ENCODE data around the gene SMOC2.
"Not testable (repeated sequence)": the region's sequence is repeated elsewhere in the genome, so short reads cannot be mapped to it uniquely, and the experiment has no call there.

DNA sequence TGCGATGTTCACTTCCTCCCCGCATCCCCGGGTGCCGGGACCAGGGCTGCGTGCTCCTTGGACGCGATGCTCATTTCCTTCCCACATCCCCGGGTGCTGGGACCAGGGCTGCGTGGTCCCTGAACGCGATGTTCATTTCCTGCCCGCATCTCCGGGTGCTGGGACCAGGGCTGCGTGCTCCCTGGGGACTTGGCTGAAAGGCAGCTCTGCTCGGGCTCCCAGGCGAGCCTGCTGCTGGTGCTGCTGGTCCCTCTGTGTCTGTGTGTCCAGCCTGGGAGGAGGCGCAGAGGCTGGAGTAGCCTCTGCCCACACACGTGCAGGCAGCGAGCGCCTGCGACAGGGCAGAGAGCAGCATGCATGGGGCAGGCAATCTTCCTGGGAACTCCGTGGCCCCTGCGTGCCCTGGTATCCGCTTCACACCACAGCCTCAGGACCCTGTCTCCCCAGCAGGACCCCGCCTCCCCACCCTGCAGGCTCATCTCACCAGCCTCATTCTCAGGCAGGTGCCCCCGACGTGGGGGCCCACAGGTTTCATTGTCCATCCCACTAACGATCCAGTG, 132.4 kb downstream of the SMOC2 start:
- TF ChIP-seq, protein P1, sequence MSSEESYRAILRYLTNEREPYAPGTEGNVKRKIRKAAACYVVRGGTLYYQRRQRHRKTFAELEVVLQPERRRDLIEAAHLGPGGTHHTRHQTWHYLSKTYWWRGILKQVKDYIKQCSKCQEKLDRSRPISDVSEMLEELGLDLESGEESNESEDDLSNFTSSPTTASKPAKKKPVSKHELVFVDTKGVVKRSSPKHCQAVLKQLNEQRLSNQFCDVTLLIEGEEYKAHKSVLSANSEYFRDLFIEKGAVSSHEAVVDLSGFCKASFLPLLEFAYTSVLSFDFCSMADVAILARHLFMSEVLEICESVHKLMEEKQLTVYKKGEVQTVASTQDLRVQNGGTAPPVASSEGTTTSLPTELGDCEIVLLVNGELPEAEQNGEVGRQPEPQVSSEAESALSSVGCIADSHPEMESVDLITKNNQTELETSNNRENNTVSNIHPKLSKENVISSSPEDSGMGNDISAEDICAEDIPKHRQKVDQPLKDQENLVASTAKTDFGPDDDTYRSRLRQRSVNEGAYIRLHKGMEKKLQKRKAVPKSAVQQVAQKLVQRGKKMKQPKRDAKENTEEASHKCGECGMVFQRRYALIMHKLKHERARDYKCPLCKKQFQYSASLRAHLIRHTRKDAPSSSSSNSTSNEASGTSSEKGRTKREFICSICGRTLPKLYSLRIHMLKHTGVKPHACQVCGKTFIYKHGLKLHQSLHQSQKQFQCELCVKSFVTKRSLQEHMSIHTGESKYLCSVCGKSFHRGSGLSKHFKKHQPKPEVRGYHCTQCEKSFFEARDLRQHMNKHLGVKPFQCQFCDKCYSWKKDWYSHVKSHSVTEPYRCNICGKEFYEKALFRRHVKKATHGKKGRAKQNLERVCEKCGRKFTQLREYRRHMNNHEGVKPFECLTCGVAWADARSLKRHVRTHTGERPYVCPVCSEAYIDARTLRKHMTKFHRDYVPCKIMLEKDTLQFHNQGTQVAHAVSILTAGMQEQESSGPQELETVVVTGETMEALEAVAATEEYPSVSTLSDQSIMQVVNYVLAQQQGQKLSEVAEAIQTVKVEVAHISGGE (tag by site-specific recombination; conservative IDR thresholded peaks at IDR 0.05; ENCODE audit: low read depth), result not testable (repeated sequence)
- TF ChIP-seq, protein P2, sequence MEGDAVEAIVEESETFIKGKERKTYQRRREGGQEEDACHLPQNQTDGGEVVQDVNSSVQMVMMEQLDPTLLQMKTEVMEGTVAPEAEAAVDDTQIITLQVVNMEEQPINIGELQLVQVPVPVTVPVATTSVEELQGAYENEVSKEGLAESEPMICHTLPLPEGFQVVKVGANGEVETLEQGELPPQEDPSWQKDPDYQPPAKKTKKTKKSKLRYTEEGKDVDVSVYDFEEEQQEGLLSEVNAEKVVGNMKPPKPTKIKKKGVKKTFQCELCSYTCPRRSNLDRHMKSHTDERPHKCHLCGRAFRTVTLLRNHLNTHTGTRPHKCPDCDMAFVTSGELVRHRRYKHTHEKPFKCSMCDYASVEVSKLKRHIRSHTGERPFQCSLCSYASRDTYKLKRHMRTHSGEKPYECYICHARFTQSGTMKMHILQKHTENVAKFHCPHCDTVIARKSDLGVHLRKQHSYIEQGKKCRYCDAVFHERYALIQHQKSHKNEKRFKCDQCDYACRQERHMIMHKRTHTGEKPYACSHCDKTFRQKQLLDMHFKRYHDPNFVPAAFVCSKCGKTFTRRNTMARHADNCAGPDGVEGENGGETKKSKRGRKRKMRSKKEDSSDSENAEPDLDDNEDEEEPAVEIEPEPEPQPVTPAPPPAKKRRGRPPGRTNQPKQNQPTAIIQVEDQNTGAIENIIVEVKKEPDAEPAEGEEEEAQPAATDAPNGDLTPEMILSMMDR (tag by site-specific recombination; IDR thresholded peaks at IDR 0.05), result not testable (repeated sequence)
- TF ChIP-seq ZNF404 (tag by site-specific recombination; IDR thresholded peaks at IDR 0.05); ZNF184 (tag by site-specific recombination; IDR thresholded peaks at IDR 0.05); ZFP3 (tag by site-specific recombination; IDR thresholded peaks at IDR 0.05; ENCODE audit: low read depth); ZNF530 (tag by site-specific recombination; IDR thresholded peaks at IDR 0.05; ENCODE audit: low read depth): not testable (repeated sequence)
- TF ChIP-seq, protein P3, sequence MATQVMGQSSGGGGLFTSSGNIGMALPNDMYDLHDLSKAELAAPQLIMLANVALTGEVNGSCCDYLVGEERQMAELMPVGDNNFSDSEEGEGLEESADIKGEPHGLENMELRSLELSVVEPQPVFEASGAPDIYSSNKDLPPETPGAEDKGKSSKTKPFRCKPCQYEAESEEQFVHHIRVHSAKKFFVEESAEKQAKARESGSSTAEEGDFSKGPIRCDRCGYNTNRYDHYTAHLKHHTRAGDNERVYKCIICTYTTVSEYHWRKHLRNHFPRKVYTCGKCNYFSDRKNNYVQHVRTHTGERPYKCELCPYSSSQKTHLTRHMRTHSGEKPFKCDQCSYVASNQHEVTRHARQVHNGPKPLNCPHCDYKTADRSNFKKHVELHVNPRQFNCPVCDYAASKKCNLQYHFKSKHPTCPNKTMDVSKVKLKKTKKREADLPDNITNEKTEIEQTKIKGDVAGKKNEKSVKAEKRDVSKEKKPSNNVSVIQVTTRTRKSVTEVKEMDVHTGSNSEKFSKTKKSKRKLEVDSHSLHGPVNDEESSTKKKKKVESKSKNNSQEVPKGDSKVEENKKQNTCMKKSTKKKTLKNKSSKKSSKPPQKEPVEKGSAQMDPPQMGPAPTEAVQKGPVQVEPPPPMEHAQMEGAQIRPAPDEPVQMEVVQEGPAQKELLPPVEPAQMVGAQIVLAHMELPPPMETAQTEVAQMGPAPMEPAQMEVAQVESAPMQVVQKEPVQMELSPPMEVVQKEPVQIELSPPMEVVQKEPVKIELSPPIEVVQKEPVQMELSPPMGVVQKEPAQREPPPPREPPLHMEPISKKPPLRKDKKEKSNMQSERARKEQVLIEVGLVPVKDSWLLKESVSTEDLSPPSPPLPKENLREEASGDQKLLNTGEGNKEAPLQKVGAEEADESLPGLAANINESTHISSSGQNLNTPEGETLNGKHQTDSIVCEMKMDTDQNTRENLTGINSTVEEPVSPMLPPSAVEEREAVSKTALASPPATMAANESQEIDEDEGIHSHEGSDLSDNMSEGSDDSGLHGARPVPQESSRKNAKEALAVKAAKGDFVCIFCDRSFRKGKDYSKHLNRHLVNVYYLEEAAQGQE (tag by site-specific recombination; IDR thresholded peaks at IDR 0.05), result not testable (repeated sequence)
- TF ChIP-seq, protein P4, sequence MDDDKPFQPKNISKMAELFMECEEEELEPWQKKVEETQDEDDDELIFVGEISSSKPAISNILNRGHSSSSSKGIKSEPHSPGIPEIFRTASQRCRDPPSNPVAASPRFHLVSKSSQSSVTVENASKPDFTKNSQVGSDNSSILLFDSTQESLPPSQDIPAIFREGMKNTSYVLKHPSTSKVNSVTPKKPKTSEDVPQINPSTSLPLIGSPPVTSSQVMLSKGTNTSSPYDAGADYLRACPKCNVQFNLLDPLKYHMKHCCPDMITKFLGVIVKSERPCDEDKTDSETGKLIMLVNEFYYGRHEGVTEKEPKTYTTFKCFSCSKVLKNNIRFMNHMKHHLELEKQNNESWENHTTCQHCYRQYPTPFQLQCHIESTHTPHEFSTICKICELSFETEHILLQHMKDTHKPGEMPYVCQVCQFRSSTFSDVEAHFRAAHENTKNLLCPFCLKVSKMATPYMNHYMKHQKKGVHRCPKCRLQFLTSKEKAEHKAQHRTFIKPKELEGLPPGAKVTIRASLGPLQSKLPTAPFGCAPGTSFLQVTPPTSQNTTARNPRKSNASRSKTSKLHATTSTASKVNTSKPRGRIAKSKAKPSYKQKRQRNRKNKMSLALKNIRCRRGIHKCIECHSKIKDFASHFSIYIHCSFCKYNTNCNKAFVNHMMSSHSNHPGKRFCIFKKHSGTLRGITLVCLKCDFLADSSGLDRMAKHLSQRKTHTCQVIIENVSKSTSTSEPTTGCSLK (tag by site-specific recombination; IDR thresholded peaks at IDR 0.05), result not testable (repeated sequence)

Data from HEK293 (cell line).